Measurements from ENCODE around the gene PWWP2A.
A peak's percentile ranks its signal among the peaks of the same experiment; 100 is the strongest.

PWWP2A gene

DNA sequence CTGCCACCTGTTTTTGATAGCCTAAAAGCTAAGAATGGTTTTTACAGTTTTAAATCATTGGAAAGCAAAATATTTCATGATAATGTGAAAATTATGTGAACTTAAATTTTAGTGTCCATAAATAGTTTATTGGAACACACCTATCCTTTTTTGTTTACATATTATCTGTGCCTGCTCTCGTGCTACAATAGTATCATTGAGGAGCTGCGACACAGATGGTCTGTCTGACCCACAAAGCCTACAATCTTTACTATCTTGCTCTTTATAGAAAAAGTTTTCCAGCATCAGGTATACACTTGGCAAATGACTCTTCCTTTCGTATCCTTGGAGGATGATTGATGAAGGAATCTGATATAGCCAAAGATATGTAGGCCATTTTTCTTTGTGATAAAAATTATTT lies 70.2 kb downstream of the PWWP2A start:
- H3K27ac ChIP-seq: peak overlapping the region; percentile 65
- TF ChIP-seq CTCF (conservative IDR thresholded peaks at IDR 0.05): no peak

DNA sequence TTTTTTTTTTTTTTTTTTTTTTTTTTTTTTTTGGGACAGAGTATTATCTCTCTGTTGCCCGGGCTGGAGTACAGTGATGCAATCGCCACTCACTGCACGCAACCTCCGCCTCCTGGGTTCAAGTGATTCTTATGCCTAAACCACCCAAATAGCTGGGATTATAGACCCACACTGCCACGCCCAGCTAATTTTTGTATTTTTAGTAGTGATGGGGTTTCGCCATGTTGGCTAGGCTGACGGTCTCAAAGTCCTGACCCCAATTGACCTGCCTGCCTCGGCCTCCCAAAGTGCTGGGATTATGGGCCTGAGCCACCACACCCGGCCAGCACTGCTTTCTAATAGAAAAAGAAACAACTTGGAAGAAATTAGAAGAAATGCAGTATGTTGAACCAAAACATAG lies 71.1 kb downstream of the PWWP2A start:
- TF ChIP-seq CTCF (conservative IDR thresholded peaks at IDR 0.05): no peak
- H3K27ac ChIP-seq: peak overlapping the region; percentile 65

DNA sequence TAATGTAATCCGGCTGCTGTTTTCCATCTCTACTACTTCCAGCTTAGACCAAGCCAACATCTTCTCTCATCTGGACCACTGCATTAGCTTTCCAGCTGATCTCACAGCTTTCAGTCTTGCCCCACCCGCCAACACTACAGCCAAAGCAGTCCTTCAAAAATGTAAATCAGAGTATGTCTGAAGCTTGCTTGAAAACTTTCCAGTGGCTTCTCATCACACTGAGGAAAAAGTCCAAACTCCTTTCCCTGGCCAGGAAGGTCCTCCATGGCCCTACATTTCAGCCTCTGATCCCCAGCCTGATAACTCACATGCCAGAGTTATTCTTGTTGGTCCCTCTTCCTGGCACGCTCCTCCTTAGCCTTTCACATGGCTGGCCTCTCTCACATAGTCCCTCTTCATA lies 71.8 kb downstream of the PWWP2A start:
- TF ChIP-seq CTCF (conservative IDR thresholded peaks at IDR 0.05): no peak

GRCh38 chr5:160044967-160045366 lies 74.3 kb downstream of the PWWP2A start:
- H3K27ac ChIP-seq: no peak overlapping the region
- TF ChIP-seq CTCF (conservative IDR thresholded peaks at IDR 0.05): no peak

More for the DNA sequence above, 71.8 kb downstream of the PWWP2A start:
- H3K27ac ChIP-seq: no peak overlapping the region

DNA sequence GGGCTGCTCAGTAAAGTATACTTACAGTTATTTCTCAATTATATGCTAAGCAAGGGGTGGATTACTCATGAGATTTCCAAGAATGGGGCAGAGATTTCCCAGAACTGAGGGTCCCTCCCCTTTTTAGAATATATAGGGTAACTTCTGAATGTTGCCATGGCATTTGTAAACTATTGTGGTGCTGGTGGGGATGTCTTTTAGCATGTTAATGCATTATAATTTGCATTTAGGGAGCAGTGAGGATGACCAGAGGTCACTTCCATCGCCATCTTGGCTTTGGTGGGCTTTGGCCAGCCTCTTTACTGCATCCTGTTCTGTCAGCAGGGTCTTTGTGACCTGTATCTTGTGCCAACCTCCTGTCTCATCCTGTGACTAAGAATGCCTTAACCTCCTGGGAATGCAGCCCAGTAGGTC lies 74.9 kb downstream of the PWWP2A start:
- TF ChIP-seq CTCF (conservative IDR thresholded peaks at IDR 0.05): no peak
- no peak overlapping the region for H3K27ac ChIP-seq

GRCh38 chr5:160042671-160043070 lies 76.6 kb downstream of the PWWP2A start:
- H3K27ac ChIP-seq: no peak overlapping the region
- TF ChIP-seq CTCF (conservative IDR thresholded peaks at IDR 0.05): no peak
